ENCODE data around the gene TWSG1. TPM values are rescaled to one million over a fixed set of nuclear protein-coding genes. Genes with fewer than 3 reads are reported as not detected.

Gene TWSG1
- total and polyA plus RNA-seq, 2 of the 13 experiments (the other 11 are each of a cell fraction or from before 2014, with no cell fraction given): 6.6 to 9.4 TPM

DNA sequence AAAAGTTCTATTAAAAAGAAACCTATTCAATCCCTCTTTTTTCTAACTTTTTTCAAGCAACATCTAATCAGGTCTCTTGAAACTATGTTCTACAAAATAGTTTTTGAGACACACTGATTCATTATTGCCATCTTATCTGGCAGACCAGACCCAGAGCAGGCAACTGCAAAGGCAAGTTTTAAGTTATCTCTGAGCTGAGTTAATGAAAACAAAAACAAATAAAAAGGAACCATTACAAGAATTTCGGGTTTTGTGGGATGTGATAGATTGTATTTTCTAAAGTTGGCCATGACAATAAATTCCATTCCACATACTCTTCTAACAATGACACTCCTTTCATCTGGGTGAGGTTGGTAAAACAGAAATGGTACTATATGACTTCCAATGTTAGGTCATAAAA, 15.2 kb upstream of the TWSG1 start:
- Histone ChIP-seq H3K9ac (ENCODE audit: insufficient read depth, low read depth, low read length) (no peak overlapping the region), H4K20me1 (ENCODE audit: insufficient read depth, low read length) (no peaks in the 10 kb centered on the region), H3K9me3 (ENCODE audit: low read length) (no peaks in the 10 kb centered on the region), H2AFZ (ENCODE audit: low read length) (no peak overlapping the region), H3K4me2 (ENCODE audit: low read depth, low read length) (no peak overlapping the region), H3K4me1 (ENCODE audit: insufficient read depth, low read length) (0 out of 2 replicates have a peak, but pooled peaks cover 10% of the 10 kb centered on the region), H3K36me3 (replicated peaks in 1 of 2; ENCODE audit: control insufficient read depth in 1 of 2, insufficient read depth in 2 of 2, low read length in 2 of 2) (no peaks in the 10 kb centered on the region), H3K27ac (ENCODE audit: extremely low read length, insufficient read depth, low read length) (no peak overlapping the region), H3K4me3 (replicated peaks in 1 of 3; ENCODE audit: insufficient read depth in 1 of 3, low read depth in 2 of 3, low read length in 3 of 3) (no peak overlapping the region), H3K79me2 (ENCODE audit: insufficient read depth, low read length) (no peaks in the 10 kb centered on the region), H3K27me3 (ENCODE audit: control insufficient read depth in 1 of 2, insufficient read depth in 2 of 2, low read length in 2 of 2) (no peaks in the 10 kb centered on the region)
- whole genome bisulfite sequencing (ENCODE audit: low lambda C conversion rate): 11% methylated on average over 1 of the region's 1 CpG
- in situ Hi-C loops (cut with HindIII; ENCODE audit: extremely low pct_ligation_motif_present, low pct_unique_long_range_greater_than_20kb): no loop called here
- CTCF ChIA-PET (ENCODE audit: low intra/inter-chr PET ratio, low total read pairs): no interaction called here
- intact Hi-C loops (cut with micrococcal nuclease; ENCODE audit: unreplicated experiment): no loop called here
- BruUV-seq (replicated peaks): no TSS peak
- POLR2A ChIA-PET: no interaction called here
- TF ChIP-seq ZFYVE20 (CRISPR knock-in tag; IDR thresholded peaks at IDR 0.05; ENCODE audit: borderline replicate concordance, low read depth): no peak
- no peak for ATAC-seq
- no peak for FAIRE-seq
- DNase-seq (ENCODE audit: low spot score): no peak

DNA sequence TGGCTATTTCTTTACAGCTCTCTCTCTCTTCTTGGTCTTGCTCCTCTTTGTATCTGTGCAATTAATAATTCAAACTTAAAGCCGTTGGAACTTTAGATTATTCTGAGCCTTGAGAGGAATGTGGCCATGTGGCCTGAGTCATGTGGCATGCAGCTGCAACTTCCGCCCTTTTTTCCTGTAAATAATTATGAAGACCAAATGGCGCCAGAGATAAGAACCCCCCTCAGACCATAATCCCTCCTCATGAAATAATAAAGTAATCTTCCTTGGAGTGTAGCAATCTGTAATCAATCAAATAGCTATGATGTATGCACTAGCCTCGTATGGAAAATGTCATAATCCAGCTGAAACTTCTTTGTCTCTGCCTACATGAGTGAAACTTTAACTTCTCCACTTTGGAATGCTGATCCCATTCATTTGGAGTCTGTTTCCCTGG, 13.5 kb upstream of the TWSG1 start:
- Histone ChIP-seq H4K20me1 (ENCODE audit: insufficient read depth, low read length) (no peaks in the 10 kb centered on the region), H3K9me3 (ENCODE audit: low read length) (no peaks in the 10 kb centered on the region), H3K4me3 (replicated peaks in 1 of 3; ENCODE audit: insufficient read depth in 1 of 3, low read depth in 2 of 3, low read length in 3 of 3) (no peak overlapping the region), H3K27me3 (ENCODE audit: control insufficient read depth in 1 of 2, insufficient read depth in 2 of 2, low read length in 2 of 2) (no peaks in the 10 kb centered on the region), H3K79me2 (ENCODE audit: insufficient read depth, low read length) (no peaks in the 10 kb centered on the region), H3K4me1 (ENCODE audit: insufficient read depth, low read length) (0 out of 2 replicates have a peak, but pooled peaks cover 10% of the 10 kb centered on the region), H3K4me2 (ENCODE audit: low read depth, low read length) (no peak overlapping the region), H3K36me3 (replicated peaks in 1 of 2; ENCODE audit: control insufficient read depth in 1 of 2, insufficient read depth in 2 of 2, low read length in 2 of 2) (no peaks in the 10 kb centered on the region), H2AFZ (ENCODE audit: low read length) (no peak overlapping the region), H3K9ac (ENCODE audit: insufficient read depth, low read depth, low read length) (no peak overlapping the region), H3K27ac (ENCODE audit: extremely low read length, insufficient read depth, low read length) (no peak overlapping the region)
- in situ Hi-C loops (cut with HindIII; ENCODE audit: extremely low pct_ligation_motif_present, low pct_unique_long_range_greater_than_20kb): no loop called here
- DNase-seq (ENCODE audit: low spot score) (no peak), FAIRE-seq (no peak), ATAC-seq (no peak)
- WGBS (ENCODE audit: low lambda C conversion rate): 19% methylated on average over 4 of the region's 4 CpGs
- intact Hi-C loops (cut with micrococcal nuclease; ENCODE audit: unreplicated experiment): no loop called here
- BruUV-seq (replicated peaks): no TSS peak
- CTCF ChIA-PET (ENCODE audit: low intra/inter-chr PET ratio, low total read pairs): no interaction called here
- POLR2A ChIA-PET: no interaction called here
- TF ChIP-seq, protein P1, sequence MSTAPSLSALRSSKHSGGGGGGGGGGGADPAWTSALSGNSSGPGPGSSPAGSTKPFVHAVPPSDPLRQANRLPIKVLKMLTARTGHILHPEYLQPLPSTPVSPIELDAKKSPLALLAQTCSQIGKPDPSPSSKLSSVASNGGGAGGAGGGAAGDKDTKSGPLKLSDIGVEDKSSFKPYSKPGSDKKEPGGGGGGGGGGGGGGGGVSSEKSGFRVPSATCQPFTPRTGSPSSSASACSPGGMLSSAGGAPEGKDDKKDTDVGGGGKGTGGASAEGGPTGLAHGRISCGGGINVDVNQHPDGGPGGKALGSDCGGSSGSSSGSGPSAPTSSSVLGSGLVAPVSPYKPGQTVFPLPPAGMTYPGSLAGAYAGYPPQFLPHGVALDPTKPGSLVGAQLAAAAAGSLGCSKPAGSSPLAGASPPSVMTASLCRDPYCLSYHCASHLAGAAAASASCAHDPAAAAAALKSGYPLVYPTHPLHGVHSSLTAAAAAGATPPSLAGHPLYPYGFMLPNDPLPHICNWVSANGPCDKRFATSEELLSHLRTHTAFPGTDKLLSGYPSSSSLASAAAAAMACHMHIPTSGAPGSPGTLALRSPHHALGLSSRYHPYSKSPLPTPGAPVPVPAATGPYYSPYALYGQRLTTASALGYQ (CRISPR knock-in tag; IDR thresholded peaks at IDR 0.05): no peak
- TF ChIP-seq SOX5 (CRISPR knock-in tag; IDR thresholded peaks at IDR 0.05; ENCODE audit: borderline replicate concordance) (no peak), MAF1 (CRISPR knock-in tag; IDR thresholded peaks at IDR 0.05; ENCODE audit: borderline replicate concordance) (no peak), CHD4 (IDR thresholded peaks at IDR 0.05; ENCODE audit: borderline replicate concordance, low read length) (no peak), ZNF510 (CRISPR knock-in tag; IDR thresholded peaks at IDR 0.05; ENCODE audit: low read depth) (no peak), ZNF766 (CRISPR knock-in tag; IDR thresholded peaks at IDR 0.05; ENCODE audit: borderline replicate concordance) (no peak), ZFP36 (IDR thresholded peaks at IDR 0.05; ENCODE audit: borderline replicate concordance, low read depth, low read length, partially characterized antibody) (no peak), FOXP4 (CRISPR knock-in tag; IDR thresholded peaks at IDR 0.05) (no peak), YY1 (IDR thresholded peaks at IDR 0.05; ENCODE audit: insufficient read depth, insufficient replicate concordance, low read depth, low read length) (no peak), ZNF367 (CRISPR knock-in tag; IDR thresholded peaks at IDR 0.05; ENCODE audit: borderline replicate concordance) (no peak)

Measured in HepG2 (cell line).